Activated CD8-positive, alpha-beta T cell treated with anti-CD3 and anti-CD28 coated beads for 36 hours (primary cell): ENCODE data around the gene TGFBR3L. TPM values are rescaled to one million over a fixed set of nuclear protein-coding genes. Genes with fewer than 3 reads are reported as not detected.

Source experiments
- ATAC-seq: fragments of 200-7000 bp; cut with Tn5 transposase; one replicate; pipeline ENCODE4 v1.10.0; 2021; ENCODE audit warnings: mild to moderate bottlenecking, moderate library complexity
- CTCF ChIA-PET: fragments of 350-600 bp; sonication (Branson Sonifier 250); formaldehyde crosslinking; loops from one replicate; lab custom pipeline; 2021; ENCODE audit warnings: antibody characterized with exemption; lab: Charles Lee
- POLR2A ChIA-PET: fragments of 350-600 bp; sonication (Branson Sonifier 250); formaldehyde crosslinking; loops from one replicate; lab custom pipeline; 2021; ENCODE audit warnings: antibody characterized with exemption; lab: Charles Lee
- DNase-seq: peaks from one replicate; pipeline ENCODE4 v3.0.0-alpha.2; 2020
- H3K27ac Mint-ChIP-seq: one replicate; pipeline ENCODE4 v1.8.0; 2021; ENCODE audit warnings: mild to moderate bottlenecking, mixed read lengths
- H3K27me3 Mint-ChIP-seq: one replicate; pipeline ENCODE4 v1.8.0; 2021; ENCODE audit warnings: mixed read lengths
- H3K36me3 Mint-ChIP-seq: one replicate; pipeline ENCODE4 v1.8.0; 2021; ENCODE audit warnings: low read depth, mixed read lengths
- H3K4me1 Mint-ChIP-seq: one replicate; pipeline ENCODE4 v1.8.0; 2021; ENCODE audit warnings: low read depth, mixed read lengths
- H3K4me3 Mint-ChIP-seq: one replicate; pipeline ENCODE4 v1.8.0; 2021; ENCODE audit warnings: mild to moderate bottlenecking, moderate library complexity, mixed read lengths
- H3K9me3 Mint-ChIP-seq: one replicate; pipeline ENCODE4 v1.8.0; 2021; ENCODE audit warnings: mixed read lengths
- CTCF ChIP-seq: fragments of 200-600 bp; IDR thresholded peaks from one replicate; pipeline ENCODE4 v1.8.0; 2022; ENCODE audit warnings: antibody characterized with exemption, mild to moderate bottlenecking
- intact Hi-C: fragments of 100-400 bp; cut with micrococcal nuclease; formaldehyde crosslinking; loops from one replicate; pipeline ENCODE4 v1.10.0; 2022
- total RNA-seq, 2 experiments: library from RNA; stranded (reverse); gene quantifications; one replicate each; pipeline ENCODE4 v1.2.3, GENCODE V29; 2021

The TGFBR3L gene
- total RNA-seq, 2 experiments from 2014 or later: 5.1 to 5.9 TPM

GRCh38 chr19:7921967-7922835 is 7.6 kb downstream of the TGFBR3L start:
- POLR2A ChIA-PET: interaction anchor here (1.2 to 4.8 kb wide), 3 partner anchors 9 to 53 kb away, joined by 3 to 38 read pairs (median 7); partner anchors contain the start of gene TIMM44
- Mint-ChIP-seq H3K4me3 (no peak overlapping the region), H3K27ac (no peak overlapping the region), H3K36me3 (peaks cover 3% of the 10 kb centered on the region), H3K27me3 (peaks cover 10% of the 10 kb centered on the region), H3K9me3 (no peaks in the 10 kb centered on the region), H3K4me1 (peaks cover 24% of the 10 kb centered on the region)
- DNase-seq (no peak), ATAC-seq (no peak)
- TF ChIP-seq CTCF: no peak
- intact Hi-C loops: loop anchor here (10.0 kb wide), 1 partner anchor 67 kb away; no protein-coding TSS in a partner anchor
- CTCF ChIA-PET: interaction anchor here (1.1 to 4.5 kb wide), 3 partner anchors 22 to 53 kb away, joined by 3 to 31 read pairs (median 4); partner anchors contain the start of gene TIMM44

- no peak overlapping the region for H3K27ac Mint-ChIP-seq
- no peak overlapping the region for H3K4me3 Mint-ChIP-seq
- peaks cover 20% of the 10 kb centered on the region for H3K4me1 Mint-ChIP-seq
- intact Hi-C loops: loop anchor here (10.0 kb wide), 1 partner anchor 68 kb away; no protein-coding TSS in a partner anchor
- H3K27me3 Mint-ChIP-seq: peaks cover 10% of the 10 kb centered on the region
- ATAC-seq (no peak), DNase-seq (no peak)
- TF ChIP-seq CTCF: no peak
- ChIA-PET CTCF (interaction anchor here (1.2 to 4.5 kb wide), 3 partner anchors 21 to 70 kb away, joined by 3 to 31 read pairs (median 4); partner anchors contain the start of gene TIMM44), POLR2A (interaction anchor here (1.2 to 4.8 kb wide), 2 partner anchors 20 to 54 kb away, joined by 3 to 38 read pairs; partner anchors contain the start of gene TIMM44)
- H3K36me3 Mint-ChIP-seq: peaks cover 3% of the 10 kb centered on the region
- H3K9me3 Mint-ChIP-seq: no peaks in the 10 kb centered on the region
Measured at GRCh38 chr19:7922836-7923195, 8.2 kb downstream of the TGFBR3L start.

- DNase-seq (no peak), ATAC-seq (no peak)
- ChIA-PET CTCF (interaction anchor here (1.1 to 4.5 kb wide), 3 partner anchors 20 to 355 kb away, joined by 3 to 31 read pairs (median 3); partner anchors contain the start of gene TIMM44), POLR2A (interaction anchor here (0.9 to 4.8 kb wide), 4 partner anchors 20 to 55 kb away, joined by 3 to 38 read pairs (median 4); partner anchors contain the start of gene TIMM44)
- Mint-ChIP-seq H3K4me1 (peaks cover 21% of the 10 kb centered on the region), H3K9me3 (no peaks in the 10 kb centered on the region), H3K27me3 (peaks cover 4% of the 10 kb centered on the region), H3K27ac (no peak overlapping the region), H3K36me3 (peaks cover 7% of the 10 kb centered on the region), H3K4me3 (no peak overlapping the region)
- TF ChIP-seq CTCF: no peak
- intact Hi-C loops: loop anchor here (10.0 kb wide), 1 partner anchor 69 kb away; no protein-coding TSS in a partner anchor
Measured at GRCh38 chr19:7923295-7924191, 8.9 kb downstream of the TGFBR3L start.

- H3K36me3 Mint-ChIP-seq: peaks cover 12% of the 10 kb centered on the region
- no peak for TF ChIP-seq CTCF
- no peak overlapping the region for H3K27ac Mint-ChIP-seq
- DNase-seq (no peak), ATAC-seq (no peak)
- no peaks in the 10 kb centered on the region for H3K9me3 Mint-ChIP-seq
- no peak overlapping the region for H3K4me3 Mint-ChIP-seq
- ChIA-PET CTCF (interaction anchor here (1.1 to 1.4 kb wide), 2 partner anchors 72 to 356 kb away, joined by 3 read pairs; no protein-coding TSS in a partner anchor), POLR2A (interaction anchor here (0.9 to 4.8 kb wide), 3 partner anchors 19 to 55 kb away, joined by 3 to 38 read pairs (median 5); partner anchors contain the start of gene TIMM44)
- H3K4me1 Mint-ChIP-seq: peaks cover 27% of the 10 kb centered on the region
- intact Hi-C loops: loop anchor here (10.0 kb wide), 1 partner anchor 69 kb away; no protein-coding TSS in a partner anchor
- H3K27me3 Mint-ChIP-seq: peaks cover 4% of the 10 kb centered on the region
Measured at GRCh38 chr19:7924241-7924640, 9.6 kb downstream of the TGFBR3L start.
